Right lobe of liver (tissue), 4 donors: Measurements from ENCODE around the gene SPAG7.
A peak's percentile ranks its signal among the peaks of the same experiment; 100 is the strongest.

Source experiments
- POLR2A ChIP-seq: fragments of 450-650 bp; IDR thresholded peaks from one replicate; pipeline ENCODE4 v1.6.1; 2017; ENCODE audit warnings: antibody characterized with exemption, mild to moderate bottlenecking
- TF ChIP-seq, protein P1 (sequence below), 4 donors: fragments of 200-600 bp in 3 of 4; fragments of 450-650 bp in 1 of 4; IDR thresholded peaks; one replicate each; pipeline versions ENCODE4 v1.5.1 to v1.8.0; 2016 to 2022; ENCODE audit warnings: antibody characterized with exemption in 4 of 4, mild to moderate bottlenecking in 2 of 4
- donor health status: DM: no; HTN: no; CAD: no.
- donor health status: DM: no; HTN: no; CAD: no.
- donor health status: DM: no; HTN: yes; CAD: no.

DNA sequence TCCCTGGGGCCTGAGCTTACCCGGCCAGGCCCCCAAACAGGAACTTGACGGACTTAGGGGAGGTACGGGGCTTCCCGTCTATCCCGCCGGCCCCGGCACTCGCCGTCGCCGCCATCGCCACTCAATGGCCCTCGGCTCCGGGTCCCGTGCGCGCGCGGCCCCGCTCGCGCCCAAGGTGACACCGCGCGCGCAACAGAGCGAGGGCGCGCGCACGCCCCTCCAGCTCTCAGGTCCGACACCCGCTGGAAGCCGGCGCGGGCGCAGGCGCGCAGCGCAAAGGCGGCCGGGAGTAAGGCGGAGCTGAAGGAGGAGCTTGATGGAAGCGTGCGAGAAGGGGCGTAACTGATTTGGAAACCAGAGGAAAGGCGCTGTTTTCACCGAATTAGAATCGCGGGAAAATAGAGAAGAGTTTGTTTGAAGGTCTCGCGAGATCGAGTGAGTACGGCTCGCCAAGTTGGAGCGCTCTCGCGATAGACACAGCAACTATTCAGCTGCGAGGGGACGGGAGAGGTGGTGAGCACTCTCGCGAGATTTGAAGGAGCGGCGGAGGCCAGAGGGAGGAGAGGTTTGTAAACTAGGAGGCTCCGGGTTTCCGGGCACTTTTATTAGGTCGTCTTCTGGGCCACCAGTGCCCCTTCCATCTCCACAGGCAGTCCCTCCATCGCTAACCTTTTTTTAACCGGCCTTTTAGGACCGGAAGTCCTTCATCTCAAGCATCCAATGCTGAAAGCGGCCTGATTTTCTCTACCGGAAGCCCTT is 27.6 kb downstream of the SPAG7 start, which contains the start of the genes RNF167 and SLC25A11:
- peak; percentile 67 for TF ChIP-seq POLR2A
- TF ChIP-seq, protein P1, sequence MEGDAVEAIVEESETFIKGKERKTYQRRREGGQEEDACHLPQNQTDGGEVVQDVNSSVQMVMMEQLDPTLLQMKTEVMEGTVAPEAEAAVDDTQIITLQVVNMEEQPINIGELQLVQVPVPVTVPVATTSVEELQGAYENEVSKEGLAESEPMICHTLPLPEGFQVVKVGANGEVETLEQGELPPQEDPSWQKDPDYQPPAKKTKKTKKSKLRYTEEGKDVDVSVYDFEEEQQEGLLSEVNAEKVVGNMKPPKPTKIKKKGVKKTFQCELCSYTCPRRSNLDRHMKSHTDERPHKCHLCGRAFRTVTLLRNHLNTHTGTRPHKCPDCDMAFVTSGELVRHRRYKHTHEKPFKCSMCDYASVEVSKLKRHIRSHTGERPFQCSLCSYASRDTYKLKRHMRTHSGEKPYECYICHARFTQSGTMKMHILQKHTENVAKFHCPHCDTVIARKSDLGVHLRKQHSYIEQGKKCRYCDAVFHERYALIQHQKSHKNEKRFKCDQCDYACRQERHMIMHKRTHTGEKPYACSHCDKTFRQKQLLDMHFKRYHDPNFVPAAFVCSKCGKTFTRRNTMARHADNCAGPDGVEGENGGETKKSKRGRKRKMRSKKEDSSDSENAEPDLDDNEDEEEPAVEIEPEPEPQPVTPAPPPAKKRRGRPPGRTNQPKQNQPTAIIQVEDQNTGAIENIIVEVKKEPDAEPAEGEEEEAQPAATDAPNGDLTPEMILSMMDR (IDR thresholded peaks at IDR 0.05): no peak
